RWPE2 (cell line): ENCODE measurements around the gene GTF2E1.

Experiments
- ATAC-seq: fragments of 200-7000 bp; cut with Tn5 transposase; 3 replicates; pipeline ENCODE4 v1.9.1; 2021; ENCODE audit warnings: low read depth
- DNase-seq: peaks from one replicate; pipeline ENCODE4 v3.0.0-alpha.2; 2020; ENCODE audit warnings: low spot score
- H3K27ac ChIP-seq: fragments of 450-650 bp; 2 replicates; pipeline ENCODE4 v1.5.1; 2017; ENCODE audit warnings: mild to moderate bottlenecking; ENCODE audit not compliant: poor library complexity, severe bottlenecking
- H3K27me3 ChIP-seq: fragments of 250-450 bp; sonication (Bioruptor Pico); 2 replicates; pipeline ENCODE4 v1.5.1; 2021; ENCODE audit warnings: mild to moderate bottlenecking, moderate library complexity; ENCODE audit not compliant: insufficient read depth, poor library complexity, severe bottlenecking
- H3K36me3 ChIP-seq: fragments of 250-450 bp; sonication (Bioruptor Pico); 2 replicates; pipeline ENCODE4 v1.5.1; 2020; ENCODE audit warnings: low read depth, mild to moderate bottlenecking, moderate library complexity
- H3K4me1 ChIP-seq: fragments of 250-450 bp; sonication (Bioruptor Pico); 2 replicates; pipeline ENCODE4 v1.5.1; 2021; ENCODE audit warnings: mild to moderate bottlenecking, moderate library complexity; ENCODE audit not compliant: insufficient read depth, poor library complexity, severe bottlenecking
- H3K4me3 ChIP-seq: fragments of 250-450 bp; sonication (Bioruptor Pico); 2 replicates; pipeline ENCODE4 v1.5.1; 2021; ENCODE audit warnings: mild to moderate bottlenecking, moderate library complexity; ENCODE audit not compliant: severe bottlenecking
- H3K9me3 ChIP-seq: fragments of 250-450 bp; sonication (Bioruptor Pico); 2 replicates; pipeline ENCODE4 v1.5.1; 2021; ENCODE audit warnings: mild to moderate bottlenecking, moderate library complexity; ENCODE audit not compliant: severe bottlenecking
- CTCF ChIP-seq: fragments of 450-650 bp; IDR thresholded peaks from one replicate; pipeline ENCODE4 v1.5.1; 2017; ENCODE audit warnings: mild to moderate bottlenecking, moderate library complexity; ENCODE audit not compliant: poor library complexity, severe bottlenecking

GTF2E1 gene

GRCh38 chr3:120793601-120794000 is 51.1 kb downstream of the GTF2E1 start:
- Histone ChIP-seq H3K27me3 (no peaks in the 10 kb centered on the region), H3K4me1 (no peaks in the 10 kb centered on the region), H3K27ac (no peak overlapping the region), H3K36me3 (no peaks in the 10 kb centered on the region), H3K4me3 (no peak overlapping the region), H3K9me3 (no peaks in the 10 kb centered on the region)
- TF ChIP-seq CTCF = no peak
- no peak for ATAC-seq
- no peak for DNase-seq

GRCh38 chr3:120795017-120795648 is 52.6 kb downstream of the GTF2E1 start:
- no peaks in the 10 kb centered on the region for H3K4me1 ChIP-seq
- TF ChIP-seq CTCF = peak; percentile 80
- H3K4me3 ChIP-seq = no peak overlapping the region
- ATAC-seq = peak; percentile 78
- DNase-seq = no peak
- no peaks in the 10 kb centered on the region for H3K27me3 ChIP-seq
- no peaks in the 10 kb centered on the region for H3K36me3 ChIP-seq
- H3K27ac ChIP-seq = no peak overlapping the region
- no peaks in the 10 kb centered on the region for H3K9me3 ChIP-seq

DNA sequence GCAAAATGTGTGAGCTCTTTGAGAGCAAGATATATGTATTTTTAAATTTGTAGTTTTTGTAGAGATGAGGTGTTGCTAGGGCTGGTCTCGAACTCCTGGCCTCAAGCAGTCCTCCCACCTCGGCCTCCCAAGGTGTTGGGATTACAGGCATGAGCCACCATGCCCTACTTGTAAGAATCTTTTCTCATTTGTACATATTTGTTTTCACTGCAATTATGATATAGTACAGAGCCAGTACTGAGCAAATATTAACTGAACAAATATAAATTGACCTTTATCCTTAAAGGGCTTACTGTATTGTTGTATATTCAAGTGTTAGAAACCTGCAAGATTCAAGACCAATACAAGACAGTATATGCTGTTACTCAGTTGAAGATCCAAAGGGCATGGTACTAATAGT is 53.4 kb downstream of the GTF2E1 start:
- Histone ChIP-seq H3K4me1 (no peaks in the 10 kb centered on the region), H3K4me3 (no peak overlapping the region), H3K27ac (no peak overlapping the region), H3K27me3 (no peaks in the 10 kb centered on the region), H3K36me3 (no peaks in the 10 kb centered on the region), H3K9me3 (no peaks in the 10 kb centered on the region)
- ATAC-seq (no peak), DNase-seq (no peak)
- no peak for TF ChIP-seq CTCF

- Histone ChIP-seq H3K4me1 (no peaks in the 10 kb centered on the region), H3K9me3 (no peaks in the 10 kb centered on the region), H3K36me3 (no peaks in the 10 kb centered on the region), H3K27ac (no peak overlapping the region), H3K4me3 (no peak overlapping the region), H3K27me3 (no peaks in the 10 kb centered on the region)
- ATAC-seq (no peak), DNase-seq (no peak)
- no peak for TF ChIP-seq CTCF
Observed at GRCh38 chr3:120796976-120797375, 54.4 kb downstream of the GTF2E1 start.

DNA sequence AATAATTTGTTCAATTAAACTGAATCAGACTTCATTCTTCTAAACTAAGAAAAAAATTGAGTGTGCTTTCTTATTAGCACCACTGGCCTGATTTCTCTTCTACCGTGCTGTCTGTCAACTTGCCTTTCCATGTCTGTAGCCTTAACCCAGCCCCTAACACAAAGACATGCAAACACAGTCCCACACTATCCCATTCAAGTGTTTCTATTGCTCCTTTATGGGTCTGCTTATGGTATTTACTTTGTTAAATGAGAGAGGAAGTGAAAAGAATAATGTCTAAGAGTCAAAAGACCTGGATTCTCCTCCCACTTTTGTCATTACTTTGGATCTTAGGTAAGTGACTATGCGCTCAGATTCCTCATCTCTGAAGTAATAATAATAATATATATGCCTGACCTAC is 55.3 kb downstream of the GTF2E1 start:
- Histone ChIP-seq H3K4me1 (no peaks in the 10 kb centered on the region), H3K4me3 (no peak overlapping the region), H3K27me3 (no peaks in the 10 kb centered on the region), H3K27ac (no peak overlapping the region), H3K36me3 (no peaks in the 10 kb centered on the region), H3K9me3 (no peaks in the 10 kb centered on the region)
- no peak for TF ChIP-seq CTCF
- DNase-seq (no peak), ATAC-seq (no peak)
